IMR-90 (cell line): ENCODE data around the gene XPC. TPM values are rescaled to one million over a fixed set of nuclear protein-coding genes. Genes with fewer than 3 reads are reported as not detected.

Source experiments
- ATAC-seq: fragments of 200-7000 bp; cut with Tn5 transposase; 2 replicates; pipeline ENCODE4 v1.9.1; 2020; ENCODE audit warnings: low read depth, mild to moderate bottlenecking, moderate library complexity
- BruUV-seq: library from RNA; stranded (reverse); fragments of 400-500 nt; replicated peaks from 2 replicates; lab custom pipeline; 2021; lab: Mats Ljungman, UMichigan
- CTCF ChIA-PET: fragments of 300-600 bp; formaldehyde crosslinking; extraction: SDS; loops from one replicate; lab custom pipeline; 2021; ENCODE audit warnings: antibody characterized with exemption; lab: Yijun Ruan, JAX
- POLR2A ChIA-PET: fragments of 300-600 bp; sonication (Branson Sonifier 250); formaldehyde crosslinking; loops from one replicate; lab custom pipeline; 2022; ENCODE audit warnings: antibody characterized with exemption; ENCODE audit not compliant: unreplicated experiment; lab: Charles Lee
- DNase-seq: peaks from one replicate; pipeline ENCODE4 v3.0.0; 2013
- H2AFZ ChIP-seq: replicated peaks from 2 replicates; pipeline ENCODE3; 2013; ENCODE audit warnings: low read length, mild to moderate bottlenecking; ENCODE audit not compliant: poor library complexity
- H2AK5ac ChIP-seq: 2 replicates; pipeline ENCODE4 v1.6.1; 2013; ENCODE audit warnings: low read depth, low read length, inconsistent platforms
- H2AK9ac ChIP-seq: replicated peaks from 2 replicates; pipeline ENCODE3; 2013; ENCODE audit warnings: mild to moderate bottlenecking, low read depth, low read length, moderate library complexity; ENCODE audit not compliant: poor library complexity
- H2BK120ac ChIP-seq: 2 replicates; pipeline ENCODE4 v1.6.1; 2013; ENCODE audit warnings: low read depth, low read length, inconsistent platforms
- H2BK15ac ChIP-seq: 3 replicates; pipeline ENCODE4 v1.6.1; 2013; ENCODE audit warnings: low read depth, low read length, inconsistent platforms
- H2BK20ac ChIP-seq: 2 replicates; pipeline ENCODE4 v1.6.1; 2013; ENCODE audit warnings: low read depth, mild to moderate bottlenecking, inconsistent platforms, low read length, moderate library complexity
- H2BK5ac ChIP-seq: 2 replicates; pipeline ENCODE4 v1.6.1; 2013; ENCODE audit warnings: mild to moderate bottlenecking, low read depth, low read length, inconsistent platforms; ENCODE audit not compliant: poor library complexity, severe bottlenecking
- H3K14ac ChIP-seq: replicated peaks from 2 replicates; pipeline ENCODE4 v1.6.1; 2013; ENCODE audit warnings: low read depth, low read length, inconsistent platforms
- H3K18ac ChIP-seq: 2 replicates; pipeline ENCODE4 v1.6.1; 2013; ENCODE audit warnings: low read depth, low read length, control low read depth
- H3K23ac ChIP-seq: 2 replicates; pipeline ENCODE4 v1.6.1; 2013; ENCODE audit warnings: low read depth, low read length, inconsistent platforms
- H3K27ac ChIP-seq: 2 replicates; pipeline ENCODE4 v1.5.1; 2013; ENCODE audit warnings: mild to moderate bottlenecking, control low read depth, low read length; ENCODE audit not compliant: insufficient read depth
- H3K27me3 ChIP-seq: 2 replicates; pipeline ENCODE4 v1.6.1; 2013; ENCODE audit warnings: low read length; ENCODE audit not compliant: control insufficient read depth, insufficient read depth
- H3K36me3 ChIP-seq: 2 replicates; pipeline ENCODE4 v1.6.1; 2013; ENCODE audit warnings: low read length, mixed read lengths; ENCODE audit not compliant: control insufficient read depth, insufficient read depth
- H3K4ac ChIP-seq: 2 replicates; pipeline ENCODE4 v1.6.1; 2013; ENCODE audit warnings: low read depth, low read length, inconsistent platforms
- H3K4me1 ChIP-seq: 2 replicates; pipeline ENCODE4 v1.6.1; 2013; ENCODE audit warnings: low read length, mixed read lengths; ENCODE audit not compliant: control insufficient read depth, insufficient read depth
- H3K4me2 ChIP-seq: 2 replicates; pipeline ENCODE4 v1.6.1; 2013; ENCODE audit warnings: low read depth, mild to moderate bottlenecking, control low read depth, low read length, moderate library complexity
- H3K4me3 ChIP-seq: 2 replicates; pipeline ENCODE4 v1.5.1; 2013; ENCODE audit warnings: low read depth, mild to moderate bottlenecking, control low read depth, low read length, moderate library complexity; ENCODE audit not compliant: insufficient read depth
- H3K56ac ChIP-seq: 2 replicates; pipeline ENCODE4 v1.6.1; 2013; ENCODE audit warnings: low read length, inconsistent platforms; ENCODE audit not compliant: insufficient read depth; ENCODE audit errors: extremely low read depth
- H3K79me1 ChIP-seq, 2 experiments: 2 replicates each; pipeline ENCODE4 v1.6.1; 2013; ENCODE audit warnings: low read length in 2 of 2, inconsistent platforms in 1 of 2, low read depth in 1 of 2
- H3K9ac ChIP-seq: 2 replicates; pipeline ENCODE4 v1.6.1; 2013; ENCODE audit warnings: low read depth, low read length, control low read depth
- H3K9me1 ChIP-seq: 2 replicates; pipeline ENCODE4 v1.6.1; 2013; ENCODE audit warnings: low read length, inconsistent platforms; ENCODE audit not compliant: insufficient read depth
- H3K9me3 ChIP-seq: 2 replicates; pipeline ENCODE4 v1.6.1; 2013; ENCODE audit warnings: low read length; ENCODE audit not compliant: control insufficient read depth, insufficient read depth
- H4K20me1 ChIP-seq: 2 replicates; pipeline ENCODE4 v1.6.1; 2013; ENCODE audit warnings: low read length, inconsistent platforms; ENCODE audit not compliant: insufficient read depth
- H4K5ac ChIP-seq: 2 replicates; pipeline ENCODE4 v1.6.1; 2013; ENCODE audit warnings: mild to moderate bottlenecking, low read depth, low read length, control low read depth
- H4K8ac ChIP-seq, 2 experiments: 2 replicates each; pipeline ENCODE4 v1.6.1; 2013; ENCODE audit warnings: low read depth in 2 of 2, low read length in 2 of 2, control low read depth in 1 of 2, inconsistent platforms in 1 of 2
- H4K91ac ChIP-seq: 2 replicates; pipeline ENCODE4 v1.6.1; 2013; ENCODE audit warnings: low read depth, low read length, inconsistent platforms; ENCODE audit not compliant: insufficient read depth
- BHLHE40 ChIP-seq: fragments of 150-350 bp; IDR thresholded peaks from 2 replicates; pipeline ENCODE4 v1.6.1; 2016; ENCODE audit warnings: mild to moderate bottlenecking, low read depth, low read length
- CEBPB ChIP-seq: IDR thresholded peaks from 2 replicates; pipeline ENCODE4 v1.6.1; 2012; ENCODE audit warnings: low read depth, low read length, improper control_type of control experiment
- CTCF ChIP-seq: conservative IDR thresholded peaks from 2 replicates; pipeline ENCODE4 v1.5.1; 2012; ENCODE audit warnings: mild to moderate bottlenecking, low read depth, low read length, improper control_type of control experiment
- ELK1 ChIP-seq: fragments of 150-350 bp; IDR thresholded peaks from 2 replicates; pipeline ENCODE4 v1.6.1; 2016; ENCODE audit warnings: low read depth, mild to moderate bottlenecking, low read length, moderate library complexity, borderline replicate concordance
- FOS ChIP-seq: fragments of 150-350 bp; IDR thresholded peaks from 2 replicates; pipeline ENCODE4 v1.6.1; 2016; ENCODE audit warnings: low read depth, low read length
- MAFK ChIP-seq: IDR thresholded peaks from 2 replicates; pipeline ENCODE4 v1.6.1; 2012; ENCODE audit warnings: low read depth, low read length, improper control_type of control experiment
- MAZ ChIP-seq: IDR thresholded peaks from 2 replicates; pipeline ENCODE4 v1.6.1; 2012; ENCODE audit warnings: low read depth, mild to moderate bottlenecking, low read length, improper control_type of control experiment, moderate library complexity, borderline replicate concordance
- MXI1 ChIP-seq: IDR thresholded peaks from 2 replicates; pipeline ENCODE4 v1.6.1; 2012; ENCODE audit warnings: low read depth, mild to moderate bottlenecking, low read length, moderate library complexity, borderline replicate concordance
- NFE2L2 ChIP-seq: fragments of 150-350 bp; IDR thresholded peaks from 2 replicates; pipeline ENCODE4 v1.6.1; 2016; ENCODE audit warnings: low read depth, mild to moderate bottlenecking, low read length
- RAD21 ChIP-seq: IDR thresholded peaks from 2 replicates; pipeline ENCODE4 v1.6.1; 2012; ENCODE audit warnings: low read length, improper control_type of control experiment
- RCOR1 ChIP-seq: IDR thresholded peaks from 2 replicates; pipeline ENCODE4 v1.6.1; 2012; ENCODE audit warnings: mild to moderate bottlenecking, low read length, improper control_type of control experiment; ENCODE audit not compliant: insufficient replicate concordance
- RFX5 ChIP-seq: IDR thresholded peaks from 2 replicates; pipeline ENCODE4 v1.8.0; 2012; ENCODE audit warnings: low read depth, mild to moderate bottlenecking, low read length, moderate library complexity
- SMC3 ChIP-seq: fragments of 150-350 bp; IDR thresholded peaks from 2 replicates; pipeline ENCODE4 v1.6.1; 2016; ENCODE audit warnings: low read depth, mild to moderate bottlenecking, antibody characterized with exemption, low read length, moderate library complexity
- USF2 ChIP-seq: fragments of 150-350 bp; IDR thresholded peaks from 2 replicates; pipeline ENCODE4 v1.6.1; 2017; ENCODE audit warnings: mild to moderate bottlenecking, antibody characterized with exemption, low read length, low read depth
- WGBS, 2 experiments: methylation state at CpG; one replicate each; pipeline versions ENCODE4 v1.1.5 to v1.1.7; 2013; ENCODE audit warnings: missing lambda C conversion rate in 2 of 2; ENCODE audit not compliant: insufficient read length in 1 of 2; ENCODE audit errors: extremely low coverage in 2 of 2; 5-methylcytosine and 5-hydroxymethylcytosine counted together
- dilution Hi-C: fragments of 300-500 bp; cut with HindIII; formaldehyde crosslinking; loops from one replicate; pipeline ENCODE4 v1.14.3; 2018; ENCODE audit warnings: low sequenced_read_pairs; ENCODE audit not compliant: unreplicated experiment
- in situ Hi-C: fragments of 300-500 bp; cut with MboI; formaldehyde crosslinking; loops from 3 replicates; pipeline ENCODE4 v1.14.3; 2019; ENCODE audit warnings: low sequenced_read_pairs, inconsistent platforms, mixed read lengths
- intact Hi-C: fragments of 100-400 bp; cut with micrococcal nuclease; formaldehyde crosslinking; loops from 2 replicates; pipeline ENCODE4 v1.10.0; 2022
- polyA plus RNA-seq, 3 experiments: library from polyadenylated mRNA; depleted of rRNA; stranded (reverse); fragments of >200 nt; gene quantifications; 2 replicates each; pipeline ENCODE4 v1.2.3, GENCODE V29; 2012; ENCODE audit warnings: low replicate concordance in 1 of 3
- total RNA-seq: library from RNA; depleted of rRNA; stranded (reverse); fragments of >200 nt; gene quantifications from 2 replicates; pipeline ENCODE4 v1.2.3, GENCODE V29; 2012

The XPC gene
- total and polyA plus RNA-seq, 2 of the 4 experiments (the other 2 are of a cell fraction): 30.9 to 48.8 TPM

- H2AK5ac ChIP-seq: peak overlapping the region; percentile 90
- CTCF ChIA-PET: interaction anchor here (0.6 to 1.6 kb wide), 3 partner anchors 13 to 119 kb away, joined by 4 to 8 read pairs (median 5); no protein-coding TSS in a partner anchor
Observed at GRCh38 chr3:14210290-14210688, 31.9 kb upstream of the XPC start.

More at GRCh38 chr3:14210290-14210688, 31.9 kb upstream of the XPC start:
- no peak overlapping the region for H3K4me3 ChIP-seq
- H3K9ac ChIP-seq: peak overlapping the region; percentile 55
- H3K4ac ChIP-seq: peak overlapping the region; percentile 99
- H2BK20ac ChIP-seq: peak overlapping the region; percentile 99
- no peaks in the 10 kb centered on the region for H4K20me1 ChIP-seq
- WGBS, 2 experiments: no CpG with 5 or more reads among the region's 3 CpGs
- no peaks in the 10 kb centered on the region for H3K9me3 ChIP-seq
- peak overlapping the region; percentile 95 for H4K5ac ChIP-seq
- H3K79me1 ChIP-seq: no peaks in the 10 kb centered on the region
- H3K23ac ChIP-seq: peak overlapping the region; percentile 96
- peak overlapping the region; percentile 81 to 93 for H4K8ac ChIP-seq
- peak overlapping the region; percentile 97 for H3K18ac ChIP-seq
- in situ Hi-C loops (no loop called here), dilution Hi-C loops (no loop called here), intact Hi-C loops (loop anchor here (2.0 kb wide), 1 partner anchor 79 kb away; no protein-coding TSS in a partner anchor)
- POLR2A ChIA-PET: no interaction called here
- peak overlapping the region; percentile 80 for H2BK15ac ChIP-seq
- H3K27me3 ChIP-seq: no peaks in the 10 kb centered on the region
- no peak for TF ChIP-seq SMC3
- no peak for TF ChIP-seq MXI1
- TF ChIP-seq CTCF: no peak
- no peak for TF ChIP-seq ELK1
- TF ChIP-seq CEBPB: no peak
- no peak for TF ChIP-seq MAZ
- TF ChIP-seq NFE2L2: no peak
- no peak for TF ChIP-seq BHLHE40
- no peak for TF ChIP-seq RAD21
- TF ChIP-seq USF2: no peak
- no peak for TF ChIP-seq RFX5
- TF ChIP-seq FOS: no peak
- TF ChIP-seq RCOR1: no peak
- TF ChIP-seq MAFK: no peak
- peak overlapping the region; percentile 98 for H4K91ac ChIP-seq
- peak overlapping the region; percentile 99 for H2BK120ac ChIP-seq
- no TSS peak for BruUV-seq
- H2AK9ac ChIP-seq: no peak overlapping the region
- H3K4me2 ChIP-seq: peak overlapping the region; percentile 71
- H3K9me1 ChIP-seq: peaks cover 28% of the 10 kb centered on the region
- H2BK5ac ChIP-seq: peak overlapping the region; percentile 97
- H2AFZ ChIP-seq: no peak overlapping the region
- ATAC-seq: no peak
- H3K14ac ChIP-seq: peak overlapping the region; percentile 96
- peak overlapping the region; percentile 93 for H3K56ac ChIP-seq
- no peaks in the 10 kb centered on the region for H3K36me3 ChIP-seq
- H3K4me1 ChIP-seq: peaks cover 33% of the 10 kb centered on the region
- peak; percentile 33 for DNase-seq
- peak overlapping the region; percentile 95 for H3K27ac ChIP-seq
